GM12878 (cell line): ENCODE results near the gene COL24A1. TPM values are rescaled to one million over a fixed set of nuclear protein-coding genes. Genes with fewer than 3 reads are reported as not detected.

Experiments used
- ATAC-seq: fragments of 200-7000 bp; cut with Tn5 transposase; 3 replicates; pipeline ENCODE4 v1.9.1; 2020; ENCODE audit warnings: mild to moderate bottlenecking, moderate library complexity
- BruUV-seq: library from RNA; stranded (reverse); fragments of 400-500 nt; replicated peaks from 2 replicates; lab custom pipeline; 2021; lab: Mats Ljungman, UMichigan
- CTCF ChIA-PET: fragments of 300-600 bp; sonication (Branson Sonifier 250); formaldehyde crosslinking; extraction: SDS; loops from one replicate; lab custom pipeline; 2021; ENCODE audit warnings: inconsistent platforms; lab: Yijun Ruan, JAX
- POLR2A ChIA-PET: fragments of 350-600 bp; formaldehyde crosslinking; extraction: SDS; loops from one replicate; lab custom pipeline; 2021; ENCODE audit warnings: inconsistent platforms; lab: Charles Lee
- RAD21 ChIA-PET: fragments of 300-600 bp; sonication (Branson Sonifier 250); formaldehyde crosslinking; loops from one replicate; lab custom pipeline; 2023; ENCODE audit warnings: antibody characterized with exemption; ENCODE audit not compliant: unreplicated experiment; lab: Charles Lee
- SMC1A ChIA-PET: fragments of 300-600 bp; sonication (Branson Sonifier 250); formaldehyde crosslinking; loops from one replicate; lab custom pipeline; 2023; ENCODE audit not compliant: unreplicated experiment, uncharacterized antibody; lab: Charles Lee
- DNase-seq: peaks from one replicate; pipeline ENCODE4 v3.0.0-alpha.2; 2011; ENCODE audit warnings: low read depth, low spot score
- FAIRE-seq: peaks from 3 replicates; lab custom pipeline; 2011; peaks lifted over from hg19 to GRCh38; lab: Jason Lieb, UNC
- H2AFZ ChIP-seq: 2 replicates; pipeline ENCODE4 v1.6.0; 2011; ENCODE audit warnings: low read depth, low read length, control low read depth; ENCODE audit not compliant: control insufficient read depth
- H3K27ac ChIP-seq: 2 replicates; pipeline ENCODE4 v1.5.1; 2011; ENCODE audit warnings: control low read depth; ENCODE audit not compliant: control insufficient read depth, insufficient read depth
- H3K27me3 ChIP-seq, 2 experiments: replicated peaks in 1 of 2; 2 replicates each; pipeline versions ENCODE4 v1.6.0 to v1.6.1; 2011; ENCODE audit warnings: low read length in 1 of 2; ENCODE audit not compliant: control insufficient read depth in 2 of 2, insufficient read depth in 2 of 2
- H3K36me3 ChIP-seq, 2 experiments: 2 replicates each; pipeline ENCODE4 v1.5.1; 2011; ENCODE audit warnings: low read length in 1 of 2; ENCODE audit not compliant: control insufficient read depth in 2 of 2, insufficient read depth in 2 of 2
- H3K4me1 ChIP-seq: 2 replicates; pipeline ENCODE4 v1.6.1; 2011; ENCODE audit warnings: mild to moderate bottlenecking, low read length, moderate library complexity, mixed read lengths; ENCODE audit not compliant: control insufficient read depth, insufficient read depth
- H3K4me2 ChIP-seq: 2 replicates; pipeline ENCODE4 v1.6.0; 2011; ENCODE audit warnings: control low read depth; ENCODE audit not compliant: control insufficient read depth, insufficient read depth
- H3K4me3 ChIP-seq: fragments of 200-600 bp; sonication (generic); 2 replicates; pipeline ENCODE4 v1.5.1; 2016
- H3K79me2 ChIP-seq: 2 replicates; pipeline ENCODE4 v1.6.0; 2011; ENCODE audit warnings: low read length; ENCODE audit not compliant: control insufficient read depth, insufficient read depth
- H3K9ac ChIP-seq: 2 replicates; pipeline ENCODE4 v1.8.0; 2011; ENCODE audit warnings: low read length, control low read depth, mixed read lengths; ENCODE audit not compliant: control insufficient read depth, insufficient read depth
- H3K9me3 ChIP-seq: replicated peaks from 3 replicates; pipeline ENCODE4 v1.5.1; 2011; ENCODE audit warnings: mild to moderate bottlenecking, low read length; ENCODE audit not compliant: control insufficient read depth, insufficient read depth
- H4K20me1 ChIP-seq: 2 replicates; pipeline ENCODE4 v1.6.0; 2011; ENCODE audit not compliant: control insufficient read depth, insufficient read depth
- BCLAF1 ChIP-seq: fragments of 450-650 bp; IDR thresholded peaks from 2 replicates; pipeline ENCODE4 v1.6.1; 2017; ENCODE audit warnings: antibody characterized with exemption, mild to moderate bottlenecking, moderate library complexity
- BRCA1 ChIP-seq: IDR thresholded peaks from 2 replicates; pipeline ENCODE4 v1.6.1; 2011; ENCODE audit warnings: low read depth, low read length, improper control_type of control experiment
- GABPA ChIP-seq: IDR thresholded peaks from 2 replicates; pipeline ENCODE4 v1.6.1; 2014; ENCODE audit warnings: antibody characterized with exemption, low read depth, mild to moderate bottlenecking, inconsistent platforms
- GATAD2B ChIP-seq: fragments of 450-650 bp; conservative IDR thresholded peaks from 2 replicates; pipeline ENCODE4 v1.6.1; 2017; ENCODE audit warnings: low read depth, mild to moderate bottlenecking, moderate library complexity
- HCFC1 ChIP-seq: fragments of 150-350 bp; IDR thresholded peaks from 2 replicates; pipeline ENCODE4 v1.6.1; 2014; ENCODE audit warnings: low read length
- IRF3 ChIP-seq: fragments of 450-650 bp; IDR thresholded peaks from 2 replicates; pipeline ENCODE4 v1.6.1; 2014; ENCODE audit warnings: mild to moderate bottlenecking
- JUNB ChIP-seq: IDR thresholded peaks from 2 replicates; pipeline ENCODE4 v1.6.1; 2016; ENCODE audit warnings: antibody characterized with exemption, mild to moderate bottlenecking
- JUND ChIP-seq: IDR thresholded peaks from 2 replicates; pipeline ENCODE4 v1.6.1; 2012; ENCODE audit warnings: low read depth, mild to moderate bottlenecking, low read length, improper control_type of control experiment, moderate library complexity
- MYC ChIP-seq: IDR thresholded peaks from 2 replicates; pipeline ENCODE4 v1.6.1; 2011; ENCODE audit warnings: mild to moderate bottlenecking, low read length, moderate library complexity, inconsistent platforms; ENCODE audit not compliant: insufficient read depth, insufficient replicate concordance, insufficient read length, severe bottlenecking
- NFYB ChIP-seq: IDR thresholded peaks from 2 replicates; pipeline ENCODE4 v1.6.1; 2011; ENCODE audit warnings: low read depth, mild to moderate bottlenecking, low read length, improper control_type of control experiment, moderate library complexity; ENCODE audit not compliant: insufficient read depth
- PML ChIP-seq: IDR thresholded peaks from 2 replicates; pipeline ENCODE4 v1.6.1; 2012; ENCODE audit warnings: low read length, inconsistent platforms
- POU2F2 ChIP-seq: IDR thresholded peaks from 3 replicates; pipeline ENCODE4 v1.6.1; 2011; ENCODE audit warnings: low read depth, mild to moderate bottlenecking, low read length, borderline replicate concordance
- SIX5 ChIP-seq: IDR thresholded peaks from 2 replicates; pipeline ENCODE4 v1.6.1; 2011; ENCODE audit warnings: mild to moderate bottlenecking, low read depth, low read length, moderate library complexity; ENCODE audit not compliant: severe bottlenecking
- USF2 ChIP-seq: IDR thresholded peaks from 2 replicates; pipeline ENCODE4 v1.6.1; 2011; ENCODE audit warnings: low read depth, low read length, improper control_type of control experiment, borderline replicate concordance
- WGBS: methylation state at CpG from one replicate; pipeline ENCODE4 v1.1.6; 2016; ENCODE audit warnings: low lambda C conversion rate; ENCODE audit not compliant: insufficient replicate concordance, insufficient coverage; ENCODE audit errors: missing lambda C conversion rate; 5-methylcytosine and 5-hydroxymethylcytosine counted together
- in situ Hi-C: fragments of 300-500 bp; cut with MboI; formaldehyde crosslinking; loops from 9 replicates; pipeline ENCODE4 v1.14.3; 2018; ENCODE audit warnings: mixed read lengths
- intact Hi-C: fragments of 100-400 bp; cut with micrococcal nuclease; formaldehyde crosslinking; loops from one replicate; pipeline ENCODE4 v1.14.2; 2022; ENCODE audit not compliant: unreplicated experiment
- polyA plus RNA-seq, 11 experiments: library from polyadenylated mRNA; depleted of rRNA in 4 of 11; unstranded in 6 of 11; stranded (reverse) in 5 of 11; fragments of >200 nt; fragmentation: Nextera tagmentation in 4 of 11; fragmentation: Illumina TruSeq in 1 of 11; extraction: Ambion mirVana in 4 of 11; extraction: Trizol in 1 of 11; gene quantifications; 1 replicate in 1 of 11; 2 replicates in 10 of 11; pipeline versions ENCODE4 v1.2.1 to v1.2.3, GENCODE V29; 2011 to 2016; ENCODE audit warnings: inconsistent platforms in 2 of 11, missing spikeins in 2 of 11, low read depth in 1 of 11
- total RNA-seq, 4 experiments: library from RNA; depleted of rRNA in 3 of 4; stranded (reverse); fragments of >200 nt in 3 of 4; fragmentation: Illumina TruSeq in 1 of 4; extraction: Trizol in 1 of 4; gene quantifications; 2 replicates each; pipeline versions ENCODE4 v1.2.1 to v1.2.3, GENCODE V29; 2013 to 2021

COL24A1 gene
- total and polyA plus RNA-seq, 10 of the 15 experiments (the other 5 are each of a cell fraction or from before 2014, with no cell fraction given): 0.19 to 4.1 (median 2.0) TPM

DNA sequence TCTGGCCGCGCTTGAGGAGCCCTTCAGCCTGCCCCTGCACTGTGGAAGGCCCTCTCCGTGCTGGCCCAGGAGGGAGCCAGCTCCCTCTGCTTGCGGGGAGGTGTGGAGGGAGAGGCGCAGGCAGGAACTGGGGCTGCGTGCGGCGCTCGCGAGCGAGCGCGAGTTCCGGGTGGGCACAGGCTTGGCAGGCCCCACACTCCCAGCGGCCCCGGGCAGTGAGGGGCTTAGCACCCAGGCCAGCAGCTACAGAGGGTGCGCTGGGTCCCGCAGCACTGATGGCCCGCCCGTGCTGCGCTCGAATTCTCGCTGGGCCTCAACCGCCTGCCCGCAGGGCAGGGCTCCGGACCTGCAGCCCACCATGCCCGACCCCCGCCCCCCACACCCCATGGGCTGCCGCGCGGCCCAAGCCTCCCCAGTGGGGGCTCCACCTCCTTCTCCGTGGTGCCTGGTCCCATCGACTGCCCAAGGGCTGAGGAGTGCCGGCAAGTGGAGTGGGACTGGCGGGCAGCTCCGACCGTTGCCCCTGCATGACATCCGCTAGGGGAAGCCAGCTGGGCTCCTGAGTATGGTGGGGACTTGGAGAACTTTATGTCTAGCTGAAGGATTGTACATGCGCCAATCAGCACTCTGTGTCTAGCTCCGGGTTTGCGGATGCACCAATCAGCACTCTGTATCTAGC is 46.0 kb downstream of the COL24A1 start:
- Histone ChIP-seq H3K27ac (no peak overlapping the region), H3K79me2 (no peaks in the 10 kb centered on the region), H3K9ac (no peak overlapping the region), H4K20me1 (no peaks in the 10 kb centered on the region), H3K4me3 (no peak overlapping the region), H3K4me1 (no peaks in the 10 kb centered on the region), H3K4me2 (no peak overlapping the region), H3K9me3 (no peaks in the 10 kb centered on the region), H3K27me3 (no peaks in the 10 kb centered on the region), H2AFZ (no peak overlapping the region), H3K36me3 (no peaks in the 10 kb centered on the region)
- ChIA-PET RAD21 (no interaction called here), POLR2A (no interaction called here), SMC1A (no interaction called here), CTCF (no interaction called here)
- ATAC-seq (no peak), FAIRE-seq (no peak), DNase-seq (no peak)
- TF ChIP-seq GABPA (no peak), JUND (no peak), JUNB (no peak), NFYB (no peak), POU2F2 (no peak), USF2 (no peak), PML (no peak), BRCA1 (no peak), SIX5 (no peak), GATAD2B (no peak), BCLAF1 (no peak), HCFC1 (no peak), MYC (no peak), IRF3 (no peak)
- in situ Hi-C loops: no loop called here
- no TSS peak for BruUV-seq
- 78% methylated on average over 35 of the region's 41 CpGs for WGBS
- intact Hi-C loops: no loop called here
